RWPE1 (cell line): Measurements from ENCODE around the gene SLC38A8.

Experiments used
- CTCF ChIA-PET: fragments of 350-600 bp; sonication (Branson Sonifier 250); formaldehyde crosslinking; extraction: SDS; loops from one replicate; lab custom pipeline; 2021; lab: Yijun Ruan, JAX
- POLR2A ChIA-PET: fragments of 400-600 bp; formaldehyde crosslinking; extraction: SDS; loops from one replicate; lab custom pipeline; 2020; ENCODE audit warnings: antibody characterized with exemption; ENCODE audit not compliant: low non-redundant PET; lab: Yijun Ruan, JAX
- DNase-seq: peaks from one replicate; pipeline ENCODE4 v3.0.0; 2012; ENCODE audit warnings: low spot score
- H3K27ac ChIP-seq: fragments of 450-650 bp; 2 replicates; pipeline ENCODE4 v1.5.1; 2017
- CTCF ChIP-seq: fragments of 450-650 bp; conservative IDR thresholded peaks from 2 replicates; pipeline ENCODE4 v1.5.1; 2017; ENCODE audit warnings: low read depth, mild to moderate bottlenecking

Gene SLC38A8

GRCh38 chr16:83968306-83968851, 74.2 kb downstream of the SLC38A8 start:
- POLR2A ChIA-PET, result no interaction called here
- H3K27ac ChIP-seq, result no peak overlapping the region
- CTCF ChIA-PET, result interaction anchor here (2.0 kb wide), 1 partner anchor 98 kb away, joined by 9 read pairs; no protein-coding TSS in a partner anchor
- DNase-seq, result no peak
- TF ChIP-seq CTCF, result peak; percentile 17; the same call in 1 of the 2 replicates

- POLR2A ChIA-PET, result no interaction called here
- TF ChIP-seq CTCF, result peak; percentile 81
- no peak within 1 kb of the TSS for H3K27ac ChIP-seq
- CTCF ChIA-PET, result no interaction called here
- peak; percentile 56 for DNase-seq
Measured at GRCh38 chr16:83967838-83968305, 74.7 kb downstream of the SLC38A8 start, which contains the start of gene NECAB2. Gene NECAB2 (plus strand): TSS chr16:83968244. CDS start chr16:83968649, 405 bp downstream.

GRCh38 chr16:83967091-83967490, 75.5 kb downstream of the SLC38A8 start:
- TF ChIP-seq CTCF, result no peak
- POLR2A ChIA-PET, result interaction anchor here (0.7 kb wide), 1 partner anchor 121 kb away, joined by 4 read pairs; no protein-coding TSS in a partner anchor
- CTCF ChIA-PET, result interaction anchor here (1.2 kb wide), 1 partner anchor 98 kb away, joined by 6 read pairs; no protein-coding TSS in a partner anchor

GRCh38 chr16:83966153-83966696, 76.4 kb downstream of the SLC38A8 start:
- CTCF ChIA-PET, result interaction anchor here (1.0 to 1.2 kb wide), 2 partner anchors 8 to 99 kb away, joined by 3 to 6 read pairs; no protein-coding TSS in a partner anchor
- POLR2A ChIA-PET, result no interaction called here
- no peak for TF ChIP-seq CTCF
- DNase-seq, result no peak
- no peak overlapping the region for H3K27ac ChIP-seq

More at GRCh38 chr16:83967091-83967490, 75.5 kb downstream of the SLC38A8 start:
- H3K27ac ChIP-seq, result no peak overlapping the region
- no peak for DNase-seq

GRCh38 chr16:83965444-83966152, 77.0 kb downstream of the SLC38A8 start:
- CTCF ChIA-PET, result interaction anchor here (0.8 to 1.0 kb wide), 2 partner anchors 8 to 98 kb away, joined by 3 read pairs; no protein-coding TSS in a partner anchor

More at GRCh38 chr16:83965444-83966152, 77.0 kb downstream of the SLC38A8 start:
- POLR2A ChIA-PET, result no interaction called here
- no peak for TF ChIP-seq CTCF
- H3K27ac ChIP-seq, result no peak overlapping the region
- no peak for DNase-seq
